ENCODE results near the gene MPZL3. TPM values are rescaled to one million over a fixed set of nuclear protein-coding genes. Genes with fewer than 3 reads are reported as not detected.

MPZL3 gene
- total and polyA plus RNA-seq, 4 donors: 2.5 to 6.9 (median 3.5) TPM

- WGBS: 73% methylated on average over 2 of the region's 2 CpGs
- Histone ChIP-seq H3K27me3 (ENCODE audit: control insufficient read depth in 4 of 4, insufficient read depth in 4 of 4, low read length in 3 of 4) (no peaks in the 10 kb centered on the region), H3K4me3 (ENCODE audit: low read depth in 1 of 3, low read length in 3 of 3) (no peak overlapping the region), H3K9ac (ENCODE audit: low read depth in 1 of 2, low read length in 2 of 2) (no peak overlapping the region), H3K4me1 (ENCODE audit: control insufficient read depth in 4 of 4, insufficient read depth in 4 of 4, low read length in 3 of 4) (peaks cover 9 to 28% (median 19%) of the 10 kb centered on the region in 4 donors), H3K9me3 (ENCODE audit: control insufficient read depth in 4 of 4, low read length in 3 of 4) (no peaks in the 10 kb centered on the region), H3K27ac (ENCODE audit: low read depth in 1 of 2, low read length in 2 of 2) (peak overlapping the region; percentile 1 to 62), H3K36me3 (ENCODE audit: control insufficient read depth in 4 of 4, insufficient read depth in 3 of 4, low read depth in 1 of 4, low read length in 3 of 4) (no peaks in the 10 kb centered on the region)
- TF ChIP-seq, protein P1, sequence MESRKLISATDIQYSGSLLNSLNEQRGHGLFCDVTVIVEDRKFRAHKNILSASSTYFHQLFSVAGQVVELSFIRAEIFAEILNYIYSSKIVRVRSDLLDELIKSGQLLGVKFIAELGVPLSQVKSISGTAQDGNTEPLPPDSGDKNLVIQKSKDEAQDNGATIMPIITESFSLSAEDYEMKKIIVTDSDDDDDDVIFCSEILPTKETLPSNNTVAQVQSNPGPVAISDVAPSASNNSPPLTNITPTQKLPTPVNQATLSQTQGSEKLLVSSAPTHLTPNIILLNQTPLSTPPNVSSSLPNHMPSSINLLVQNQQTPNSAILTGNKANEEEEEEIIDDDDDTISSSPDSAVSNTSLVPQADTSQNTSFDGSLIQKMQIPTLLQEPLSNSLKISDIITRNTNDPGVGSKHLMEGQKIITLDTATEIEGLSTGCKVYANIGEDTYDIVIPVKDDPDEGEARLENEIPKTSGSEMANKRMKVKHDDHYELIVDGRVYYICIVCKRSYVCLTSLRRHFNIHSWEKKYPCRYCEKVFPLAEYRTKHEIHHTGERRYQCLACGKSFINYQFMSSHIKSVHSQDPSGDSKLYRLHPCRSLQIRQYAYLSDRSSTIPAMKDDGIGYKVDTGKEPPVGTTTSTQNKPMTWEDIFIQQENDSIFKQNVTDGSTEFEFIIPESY (IDR thresholded peaks at IDR 0.05): no peak
- TF ChIP-seq JUND (IDR thresholded peaks at IDR 0.05) (no peak), GABPA (IDR thresholded peaks at IDR 0.05 in 1 of 2, conservative IDR thresholded peaks at IDR 0.05 in 1 of 2) (no peak), RAD21 (IDR thresholded peaks at IDR 0.05) (no peak), TAF1 (conservative IDR thresholded peaks at IDR 0.05) (no peak), HNF4A (conservative IDR thresholded peaks at IDR 0.05) (no peak), RXRA (IDR thresholded peaks at IDR 0.05) (no peak), NR2F2 (IDR thresholded peaks at IDR 0.05) (no peak), SP1 (IDR thresholded peaks at IDR 0.05) (no peak), EGR1 (IDR thresholded peaks at IDR 0.05; ENCODE audit: low read depth in 2 of 2) (no peak), FOXA1 (IDR thresholded peaks at IDR 0.05) (no peak), YY1 (IDR thresholded peaks at IDR 0.05) (no peak)
- TF ChIP-seq, protein P2, sequence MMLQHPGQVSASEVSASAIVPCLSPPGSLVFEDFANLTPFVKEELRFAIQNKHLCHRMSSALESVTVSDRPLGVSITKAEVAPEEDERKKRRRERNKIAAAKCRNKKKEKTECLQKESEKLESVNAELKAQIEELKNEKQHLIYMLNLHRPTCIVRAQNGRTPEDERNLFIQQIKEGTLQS (IDR thresholded peaks at IDR 0.05): no peak
- TF ChIP-seq, protein P3, sequence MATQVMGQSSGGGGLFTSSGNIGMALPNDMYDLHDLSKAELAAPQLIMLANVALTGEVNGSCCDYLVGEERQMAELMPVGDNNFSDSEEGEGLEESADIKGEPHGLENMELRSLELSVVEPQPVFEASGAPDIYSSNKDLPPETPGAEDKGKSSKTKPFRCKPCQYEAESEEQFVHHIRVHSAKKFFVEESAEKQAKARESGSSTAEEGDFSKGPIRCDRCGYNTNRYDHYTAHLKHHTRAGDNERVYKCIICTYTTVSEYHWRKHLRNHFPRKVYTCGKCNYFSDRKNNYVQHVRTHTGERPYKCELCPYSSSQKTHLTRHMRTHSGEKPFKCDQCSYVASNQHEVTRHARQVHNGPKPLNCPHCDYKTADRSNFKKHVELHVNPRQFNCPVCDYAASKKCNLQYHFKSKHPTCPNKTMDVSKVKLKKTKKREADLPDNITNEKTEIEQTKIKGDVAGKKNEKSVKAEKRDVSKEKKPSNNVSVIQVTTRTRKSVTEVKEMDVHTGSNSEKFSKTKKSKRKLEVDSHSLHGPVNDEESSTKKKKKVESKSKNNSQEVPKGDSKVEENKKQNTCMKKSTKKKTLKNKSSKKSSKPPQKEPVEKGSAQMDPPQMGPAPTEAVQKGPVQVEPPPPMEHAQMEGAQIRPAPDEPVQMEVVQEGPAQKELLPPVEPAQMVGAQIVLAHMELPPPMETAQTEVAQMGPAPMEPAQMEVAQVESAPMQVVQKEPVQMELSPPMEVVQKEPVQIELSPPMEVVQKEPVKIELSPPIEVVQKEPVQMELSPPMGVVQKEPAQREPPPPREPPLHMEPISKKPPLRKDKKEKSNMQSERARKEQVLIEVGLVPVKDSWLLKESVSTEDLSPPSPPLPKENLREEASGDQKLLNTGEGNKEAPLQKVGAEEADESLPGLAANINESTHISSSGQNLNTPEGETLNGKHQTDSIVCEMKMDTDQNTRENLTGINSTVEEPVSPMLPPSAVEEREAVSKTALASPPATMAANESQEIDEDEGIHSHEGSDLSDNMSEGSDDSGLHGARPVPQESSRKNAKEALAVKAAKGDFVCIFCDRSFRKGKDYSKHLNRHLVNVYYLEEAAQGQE (IDR thresholded peaks at IDR 0.05): no peak
- TF ChIP-seq, protein P4, sequence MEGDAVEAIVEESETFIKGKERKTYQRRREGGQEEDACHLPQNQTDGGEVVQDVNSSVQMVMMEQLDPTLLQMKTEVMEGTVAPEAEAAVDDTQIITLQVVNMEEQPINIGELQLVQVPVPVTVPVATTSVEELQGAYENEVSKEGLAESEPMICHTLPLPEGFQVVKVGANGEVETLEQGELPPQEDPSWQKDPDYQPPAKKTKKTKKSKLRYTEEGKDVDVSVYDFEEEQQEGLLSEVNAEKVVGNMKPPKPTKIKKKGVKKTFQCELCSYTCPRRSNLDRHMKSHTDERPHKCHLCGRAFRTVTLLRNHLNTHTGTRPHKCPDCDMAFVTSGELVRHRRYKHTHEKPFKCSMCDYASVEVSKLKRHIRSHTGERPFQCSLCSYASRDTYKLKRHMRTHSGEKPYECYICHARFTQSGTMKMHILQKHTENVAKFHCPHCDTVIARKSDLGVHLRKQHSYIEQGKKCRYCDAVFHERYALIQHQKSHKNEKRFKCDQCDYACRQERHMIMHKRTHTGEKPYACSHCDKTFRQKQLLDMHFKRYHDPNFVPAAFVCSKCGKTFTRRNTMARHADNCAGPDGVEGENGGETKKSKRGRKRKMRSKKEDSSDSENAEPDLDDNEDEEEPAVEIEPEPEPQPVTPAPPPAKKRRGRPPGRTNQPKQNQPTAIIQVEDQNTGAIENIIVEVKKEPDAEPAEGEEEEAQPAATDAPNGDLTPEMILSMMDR (IDR thresholded peaks at IDR 0.05; ENCODE audit: low read depth, low read length, missing input control): no peak
- no peak for DNase-seq (ENCODE audit: low spot score)
These were observed 39.4 kb downstream of the MPZL3 start for GRCh38 chr11:118212781-118213191.

DNA sequence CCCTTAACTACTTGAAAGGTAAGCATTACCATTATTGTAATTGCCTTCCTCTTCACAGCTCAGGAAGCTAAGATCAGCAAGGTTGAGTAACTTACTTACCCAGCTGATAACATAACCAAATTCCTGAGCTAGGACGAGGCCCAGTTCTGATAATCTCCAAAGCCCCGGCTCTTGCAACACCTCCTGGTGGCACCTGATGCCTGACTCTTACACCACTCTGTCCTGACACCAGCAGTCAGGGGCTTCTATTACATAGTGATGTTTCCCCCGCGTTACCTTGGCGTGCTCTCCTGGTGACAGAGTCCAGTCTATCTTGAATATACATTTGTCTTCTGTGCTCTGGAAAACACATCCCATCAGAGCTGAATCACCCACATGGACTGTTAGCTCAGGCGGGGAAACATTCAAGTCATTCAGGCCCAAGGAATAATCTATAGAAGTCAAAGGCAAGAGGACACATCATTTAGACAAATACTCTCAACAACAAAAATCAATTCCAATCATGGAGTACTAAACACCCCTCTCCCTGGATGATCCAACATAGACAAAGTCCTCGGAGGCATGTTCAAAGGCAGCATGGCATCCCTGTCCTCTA lies 39.9 kb downstream of the MPZL3 start:
- WGBS: 56% methylated on average over 7 of the region's 7 CpGs
- H3K9me3 ChIP-seq (ENCODE audit: control insufficient read depth in 4 of 4, low read length in 3 of 4): no peaks in the 10 kb centered on the region
- peak; percentile 58 for DNase-seq (ENCODE audit: low spot score)
- H3K36me3 ChIP-seq (ENCODE audit: control insufficient read depth in 4 of 4, insufficient read depth in 3 of 4, low read depth in 1 of 4, low read length in 3 of 4): no peaks in the 10 kb centered on the region
- peak overlapping the region; percentile 1 to 62 for H3K27ac ChIP-seq (ENCODE audit: low read depth in 1 of 2, low read length in 2 of 2)
- no peaks in the 10 kb centered on the region for H3K27me3 ChIP-seq (ENCODE audit: control insufficient read depth in 4 of 4, insufficient read depth in 4 of 4, low read length in 3 of 4)
- H3K4me3 ChIP-seq (ENCODE audit: low read depth in 1 of 3, low read length in 3 of 3): no peak overlapping the region
- H3K9ac ChIP-seq (ENCODE audit: low read depth in 1 of 2, low read length in 2 of 2): no peak overlapping the region
- H3K4me1 ChIP-seq (ENCODE audit: control insufficient read depth in 4 of 4, insufficient read depth in 4 of 4, low read length in 3 of 4): peaks cover 9 to 28% (median 19%) of the 10 kb centered on the region in 4 donors
- TF ChIP-seq HNF4A (conservative IDR thresholded peaks at IDR 0.05) (peak; percentile 59 to 72), JUND (IDR thresholded peaks at IDR 0.05) (peak in 1 of 2 donors; percentile 72), MAX (IDR thresholded peaks at IDR 0.05) (peak; percentile 41), FOXA2 (IDR thresholded peaks at IDR 0.05) (peak; percentile 31), RAD21 (IDR thresholded peaks at IDR 0.05) (peak; percentile 45 to 47), SP1 (IDR thresholded peaks at IDR 0.05) (peak; percentile 57), GABPA (IDR thresholded peaks at IDR 0.05 in 1 of 2, conservative IDR thresholded peaks at IDR 0.05 in 1 of 2) (peak in 1 of 2 donors; percentile 43), HNF4G (IDR thresholded peaks at IDR 0.05) (no peak), RXRA (IDR thresholded peaks at IDR 0.05) (peak; percentile 13 to 84), EGR1 (IDR thresholded peaks at IDR 0.05; ENCODE audit: low read depth in 2 of 2) (peak in 1 of 2 donors; percentile 51), FOXA1 (IDR thresholded peaks at IDR 0.05) (no peak), YY1 (IDR thresholded peaks at IDR 0.05) (peak; percentile 68)
- TF ChIP-seq, protein P3 (IDR thresholded peaks at IDR 0.05): peak; percentile 25
- TF ChIP-seq, protein P2 (IDR thresholded peaks at IDR 0.05): no peak

Data from liver (tissue), 9 donors.